GM21360 (cell line): Measurements from ENCODE around the gene MAFG.

Experiments
- ATAC-seq: cut with Tn5 transposase; IDR thresholded peaks from one replicate; pipeline ENCODE4 v1.9.1; 2021; ENCODE audit warnings: mild to moderate bottlenecking, moderate library complexity; ENCODE audit not compliant: unreplicated experiment

MAFG gene

DNA sequence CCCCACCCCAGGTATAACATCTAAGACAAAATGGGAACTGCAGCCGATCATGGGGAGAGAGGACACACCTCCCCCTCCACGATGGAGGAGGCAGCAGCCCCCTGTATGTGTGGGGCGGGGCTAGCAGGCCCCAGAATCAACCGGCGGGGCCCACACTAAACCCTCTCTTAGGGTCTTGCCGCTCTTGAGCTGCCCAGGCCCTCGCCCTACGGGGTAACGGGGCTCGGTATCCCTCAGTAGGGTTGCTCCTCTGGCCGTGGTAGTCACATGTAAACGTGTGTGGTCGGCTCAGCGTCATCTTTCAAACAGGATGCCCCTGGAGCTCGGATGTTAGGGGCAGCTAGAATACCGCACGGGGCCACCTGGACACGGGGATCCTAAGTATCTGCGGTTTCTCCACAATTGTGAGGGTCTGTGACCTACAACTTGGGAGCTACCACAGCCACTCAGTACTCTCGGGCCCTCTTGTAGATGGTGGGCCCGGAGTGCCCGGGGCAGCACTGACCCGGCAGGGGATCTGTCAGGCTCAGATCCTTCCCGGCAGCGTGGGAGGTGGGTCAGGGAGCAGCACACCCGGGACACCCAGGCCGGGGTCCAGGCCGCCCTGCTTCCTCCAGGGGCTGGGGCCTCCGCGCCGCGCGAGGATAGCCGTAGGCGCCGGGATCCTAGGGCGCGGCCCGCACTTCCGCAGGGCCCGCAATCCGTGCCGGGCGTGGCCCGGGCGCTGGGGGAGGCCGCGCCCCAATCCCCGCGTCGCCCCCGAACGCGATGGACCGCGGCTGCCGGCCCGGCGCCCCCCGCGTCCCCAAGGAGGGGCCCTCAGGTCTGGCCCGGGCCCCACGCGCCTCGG, 57.2 kb downstream of the MAFG start:
- no peak for ATAC-seq

GRCh38 chr17:81869221-81870130, 58.1 kb downstream of the MAFG start:
- no peak for ATAC-seq

- no peak for ATAC-seq
These were observed 58.8 kb downstream of the MAFG start for GRCh38 chr17:81868674-81869220.
